Measurements from ENCODE around the gene NFIA.

DNA sequence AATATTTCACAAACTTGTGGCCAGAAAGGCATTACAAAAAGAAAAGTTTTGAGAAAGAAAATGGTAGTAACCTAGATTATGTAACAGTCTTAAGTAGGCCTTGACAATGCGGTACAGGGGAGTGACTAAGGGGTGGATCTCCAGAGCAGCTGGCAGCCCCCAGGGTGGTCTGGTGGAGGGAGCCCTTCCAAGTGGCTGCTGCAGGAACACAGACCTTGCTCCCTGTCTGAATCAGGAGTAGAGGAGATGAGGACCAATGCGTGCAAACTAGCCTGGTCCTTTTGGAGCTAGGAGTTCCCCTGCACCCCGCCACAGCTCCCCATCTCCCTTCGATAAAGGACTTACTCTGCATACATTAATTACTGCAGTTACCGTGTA is 189.0 kb downstream of the NFIA start:
- TF ChIP-seq CTCF (IDR thresholded peaks at IDR 0.05) (no peak), EP300 (IDR thresholded peaks at IDR 0.05) (no peak)

All from upper lobe of left lung (tissue), 4 donors.